Stimulated activated CD8-positive, alpha-beta memory T cell treated with anti-CD3 and anti-CD28 coated beads, Interleukin-15, amount 100 ng/mL, for 24 hours (primary cell): ENCODE results near the gene IP6K2.
"Not testable (repeated sequence)": the region's sequence is repeated elsewhere in the genome, so short reads cannot be mapped to it uniquely, and the experiment has no call there.

Experiments used
- DNase-seq: peaks from one replicate; pipeline ENCODE4 v3.0.0-alpha.2; 2020; ENCODE audit warnings: low read depth

Gene IP6K2

GRCh38 chr3:48716982-48717746, at the start of gene IP6K2:
IP6K2 (minus strand) TSS chr3:48717221; CDS start chr3:48695291, 21,930 bp downstream.
- DNase-seq: peak; percentile 98

- no peak for DNase-seq
Observed at GRCh38 chr3:48765376-48765775, 48.4 kb upstream of the IP6K2 start.

- no peak for DNase-seq
Observed at GRCh38 chr3:48762816-48763215, 45.8 kb upstream of the IP6K2 start.

- not testable (repeated sequence) for DNase-seq
Observed at GRCh38 chr3:48759991-48760540, 43.0 kb upstream of the IP6K2 start.

GRCh38 chr3:48759531-48759930, 42.5 kb upstream of the IP6K2 start:
- DNase-seq: not testable (repeated sequence)

- DNase-seq: no peak
Observed at GRCh38 chr3:48759071-48759470, 42.0 kb upstream of the IP6K2 start.

- no peak for DNase-seq
Observed at GRCh38 chr3:48756640-48757039, 39.6 kb upstream of the IP6K2 start.

GRCh38 chr3:48750856-48751255, 33.8 kb upstream of the IP6K2 start:
- DNase-seq: no peak

GRCh38 chr3:48748754-48749153, 31.7 kb upstream of the IP6K2 start:
- DNase-seq: no peak

- DNase-seq: no peak
Observed at GRCh38 chr3:48747706-48748105, 30.7 kb upstream of the IP6K2 start.

- no peak for DNase-seq
Observed at GRCh38 chr3:48747015-48747615, 30.1 kb upstream of the IP6K2 start.

GRCh38 chr3:48743773-48744172, 26.8 kb upstream of the IP6K2 start:
- DNase-seq: no peak

GRCh38 chr3:48741226-48741625, 24.2 kb upstream of the IP6K2 start:
- DNase-seq: not testable (repeated sequence)

- DNase-seq: no peak
Observed at GRCh38 chr3:48739955-48740823, 23.2 kb upstream of the IP6K2 start.

GRCh38 chr3:48739617-48739954, 22.6 kb upstream of the IP6K2 start:
- DNase-seq: no peak

GRCh38 chr3:48738926-48739616, 22.1 kb upstream of the IP6K2 start:
- no peak for DNase-seq

GRCh38 chr3:48738144-48738536, 21.1 kb upstream of the IP6K2 start:
- no peak for DNase-seq

GRCh38 chr3:48735075-48735767, 18.2 kb upstream of the IP6K2 start:
- DNase-seq: not testable (repeated sequence)

GRCh38 chr3:48734541-48734940, 17.5 kb upstream of the IP6K2 start:
- not testable (repeated sequence) for DNase-seq

- not testable (repeated sequence) for DNase-seq
Observed at GRCh38 chr3:48733752-48734518, 16.9 kb upstream of the IP6K2 start.
